ENCODE results near the gene KIAA2012. TPM values are rescaled to one million over a fixed set of nuclear protein-coding genes. Genes with fewer than 3 reads are reported as not detected.

KIAA2012 gene
- not detected in 2 replicates for total RNA-seq

GRCh38 chr2:202072737-202073401, at the start of gene KIAA2012:
Gene KIAA2012, plus strand, starts transcription at chr2:202073255. Its CDS starts 373 bp downstream, at chr2:202073628.
- DNase-seq (ENCODE audit: low spot score) = no peak
- Mint-ChIP-seq H3K9me3 (no peaks in the 10 kb centered on the region), H3K4me3 (no peak within 1 kb of the TSS), H3K27me3 (ENCODE audit: insufficient read depth) (peaks cover 5% of the 10 kb centered on the region), H3K36me3 (ENCODE audit: low read depth) (no peaks in the 10 kb centered on the region), H3K27ac (no peak within 1 kb of the TSS), H3K4me1 (ENCODE audit: low read depth) (no peaks in the 10 kb centered on the region)
- intact Hi-C loops (cut with micrococcal nuclease) = no loop called here

- H3K27ac Mint-ChIP-seq = no peak overlapping the region
- peaks cover 14% of the 10 kb centered on the region for H3K27me3 Mint-ChIP-seq (ENCODE audit: insufficient read depth)
These were observed 49.2 kb upstream of the KIAA2012 start for GRCh38 chr2:202023904-202024266.

GRCh38 chr2:202024871-202025270, 48.2 kb upstream of the KIAA2012 start:
- Mint-ChIP-seq H3K9me3 (no peaks in the 10 kb centered on the region), H3K27ac (no peak overlapping the region), H3K4me3 (no peak overlapping the region), H3K27me3 (ENCODE audit: insufficient read depth) (peaks cover 18% of the 10 kb centered on the region), H3K4me1 (ENCODE audit: low read depth) (no peaks in the 10 kb centered on the region), H3K36me3 (ENCODE audit: low read depth) (no peaks in the 10 kb centered on the region)
- DNase-seq (ENCODE audit: low spot score) = no peak
- intact Hi-C loops (cut with micrococcal nuclease) = no loop called here

More at GRCh38 chr2:202023904-202024266, 49.2 kb upstream of the KIAA2012 start:
- Mint-ChIP-seq H3K9me3 (no peaks in the 10 kb centered on the region), H3K36me3 (ENCODE audit: low read depth) (no peaks in the 10 kb centered on the region), H3K4me1 (ENCODE audit: low read depth) (no peaks in the 10 kb centered on the region), H3K4me3 (no peak overlapping the region)
- intact Hi-C loops (cut with micrococcal nuclease) = no loop called here
- no peak for DNase-seq (ENCODE audit: low spot score)

GRCh38 chr2:202025816-202026215, 47.2 kb upstream of the KIAA2012 start:
- Mint-ChIP-seq H3K27ac (no peak overlapping the region), H3K36me3 (ENCODE audit: low read depth) (no peaks in the 10 kb centered on the region), H3K4me3 (no peak overlapping the region), H3K4me1 (ENCODE audit: low read depth) (no peaks in the 10 kb centered on the region), H3K27me3 (ENCODE audit: insufficient read depth) (peaks cover 27% of the 10 kb centered on the region), H3K9me3 (no peaks in the 10 kb centered on the region)
- no peak for DNase-seq (ENCODE audit: low spot score)
- intact Hi-C loops (cut with micrococcal nuclease) = no loop called here

GRCh38 chr2:202026507-202026906, 46.5 kb upstream of the KIAA2012 start:
- Mint-ChIP-seq H3K27me3 (ENCODE audit: insufficient read depth) (peaks cover 34% of the 10 kb centered on the region), H3K27ac (no peak overlapping the region)
- no peak for DNase-seq (ENCODE audit: low spot score)

GRCh38 chr2:202030691-202031090, 42.4 kb upstream of the KIAA2012 start:
- no peaks in the 10 kb centered on the region for H3K9me3 Mint-ChIP-seq
- H3K36me3 Mint-ChIP-seq (ENCODE audit: low read depth) = no peaks in the 10 kb centered on the region
- no peak overlapping the region for H3K27ac Mint-ChIP-seq
- intact Hi-C loops (cut with micrococcal nuclease) = loop anchor here (5.0 to 10.0 kb wide), 4 partner anchors 347 to 1218 kb away; partner anchors contain the start of genes BMPR2, BZW1, STRADB and TRAK2
- no peak for DNase-seq (ENCODE audit: low spot score)
- H3K4me3 Mint-ChIP-seq = no peak overlapping the region
- H3K27me3 Mint-ChIP-seq (ENCODE audit: insufficient read depth) = peaks cover 46% of the 10 kb centered on the region
- H3K4me1 Mint-ChIP-seq (ENCODE audit: low read depth) = peaks cover 12% of the 10 kb centered on the region

More at GRCh38 chr2:202026507-202026906, 46.5 kb upstream of the KIAA2012 start:
- Mint-ChIP-seq H3K9me3 (no peaks in the 10 kb centered on the region), H3K4me3 (no peak overlapping the region), H3K4me1 (ENCODE audit: low read depth) (no peaks in the 10 kb centered on the region), H3K36me3 (ENCODE audit: low read depth) (no peaks in the 10 kb centered on the region)
- intact Hi-C loops (cut with micrococcal nuclease) = no loop called here

GRCh38 chr2:202031246-202031951, 41.7 kb upstream of the KIAA2012 start:
- intact Hi-C loops (cut with micrococcal nuclease) = loop anchor here (5.0 to 10.0 kb wide), 4 partner anchors 346 to 1219 kb away; partner anchors contain the start of genes BMPR2, BZW1, STRADB and TRAK2
- DNase-seq (ENCODE audit: low spot score) = no peak
- Mint-ChIP-seq H3K27me3 (ENCODE audit: insufficient read depth) (peaks cover 43% of the 10 kb centered on the region), H3K4me3 (peak overlapping the region; percentile 89), H3K27ac (no peak overlapping the region), H3K4me1 (ENCODE audit: low read depth) (peaks cover 12% of the 10 kb centered on the region), H3K9me3 (no peaks in the 10 kb centered on the region), H3K36me3 (ENCODE audit: low read depth) (no peaks in the 10 kb centered on the region)

- no peaks in the 10 kb centered on the region for H3K36me3 Mint-ChIP-seq (ENCODE audit: low read depth)
- H3K27me3 Mint-ChIP-seq (ENCODE audit: insufficient read depth) = peaks cover 42% of the 10 kb centered on the region
- no peak overlapping the region for H3K27ac Mint-ChIP-seq
- peak; percentile 30 for DNase-seq (ENCODE audit: low spot score)
- peak overlapping the region; percentile 89 for H3K4me3 Mint-ChIP-seq
- H3K4me1 Mint-ChIP-seq (ENCODE audit: low read depth) = peaks cover 12% of the 10 kb centered on the region
- H3K9me3 Mint-ChIP-seq = no peaks in the 10 kb centered on the region
- intact Hi-C loops (cut with micrococcal nuclease) = loop anchor here (2.0 to 10.0 kb wide), 10 partner anchors 146 to 1221 kb away; partner anchors contain the start of genes ALS2, BMPR2, BZW1 and NOP58
These were observed 40.2 kb upstream of the KIAA2012 start for GRCh38 chr2:202032846-202033316.

GRCh38 chr2:202033317-202034248, 39.5 kb upstream of the KIAA2012 start, which contains the start of gene FZD7:
Gene FZD7, plus strand, starts transcription at chr2:202033855. Its CDS starts 793 bp downstream, at chr2:202034648.
- intact Hi-C loops (cut with micrococcal nuclease) = loop anchor here (2.0 to 10.0 kb wide), 10 partner anchors 145 to 1221 kb away; partner anchors contain the start of genes ALS2, BMPR2, BZW1 and NOP58
- H3K4me1 Mint-ChIP-seq (ENCODE audit: low read depth) = peaks cover 12% of the 10 kb centered on the region
- no peaks in the 10 kb centered on the region for H3K9me3 Mint-ChIP-seq
- peak within 1 kb of the TSS; percentile 89 for H3K4me3 Mint-ChIP-seq
- no peaks in the 10 kb centered on the region for H3K36me3 Mint-ChIP-seq (ENCODE audit: low read depth)
- H3K27me3 Mint-ChIP-seq (ENCODE audit: insufficient read depth) = peaks cover 44% of the 10 kb centered on the region
- peak; percentile 83 for DNase-seq (ENCODE audit: low spot score)
- H3K27ac Mint-ChIP-seq = peak within 1 kb of the TSS; percentile 63

GRCh38 chr2:202034249-202035088, 38.6 kb upstream of the KIAA2012 start:
- Mint-ChIP-seq H3K27ac (peak overlapping the region; percentile 63), H3K9me3 (no peaks in the 10 kb centered on the region), H3K27me3 (ENCODE audit: insufficient read depth) (peaks cover 49% of the 10 kb centered on the region), H3K4me1 (ENCODE audit: low read depth) (peaks cover 12% of the 10 kb centered on the region), H3K36me3 (ENCODE audit: low read depth) (no peaks in the 10 kb centered on the region), H3K4me3 (peak overlapping the region; percentile 82)
- DNase-seq (ENCODE audit: low spot score) = no peak
- intact Hi-C loops (cut with micrococcal nuclease) = loop anchor here (5.0 to 10.0 kb wide), 4 partner anchors 343 to 1222 kb away; partner anchors contain the start of genes BMPR2, BZW1, STRADB and TRAK2

GRCh38 chr2:202035089-202035940, 37.7 kb upstream of the KIAA2012 start:
- intact Hi-C loops (cut with micrococcal nuclease) = loop anchor here (10.0 kb wide), 1 partner anchor 801 kb away; no protein-coding TSS in a partner anchor
- Mint-ChIP-seq H3K36me3 (ENCODE audit: low read depth) (no peaks in the 10 kb centered on the region), H3K9me3 (no peaks in the 10 kb centered on the region), H3K27me3 (ENCODE audit: insufficient read depth) (peaks cover 48% of the 10 kb centered on the region), H3K4me3 (peak overlapping the region; percentile 82), H3K4me1 (ENCODE audit: low read depth) (peaks cover 12% of the 10 kb centered on the region), H3K27ac (no peak overlapping the region)
- no peak for DNase-seq (ENCODE audit: low spot score)

All from activated T-helper 1 cell treated with anti-CD3 and anti-CD28 coated beads, Interleukin-12 subunit alpha, Interleukin-12 subunit beta, Interleukin-2, Interleukin-4 antibody, amounts not matched to agents 30 ng/mL and 10 ng/mL and 1 ng/mL, durations not matched to agents 14 hours and 24 hours and 36 hours (primary cell).